Measurements from ENCODE around the gene DIABLO.

DIABLO gene

DNA sequence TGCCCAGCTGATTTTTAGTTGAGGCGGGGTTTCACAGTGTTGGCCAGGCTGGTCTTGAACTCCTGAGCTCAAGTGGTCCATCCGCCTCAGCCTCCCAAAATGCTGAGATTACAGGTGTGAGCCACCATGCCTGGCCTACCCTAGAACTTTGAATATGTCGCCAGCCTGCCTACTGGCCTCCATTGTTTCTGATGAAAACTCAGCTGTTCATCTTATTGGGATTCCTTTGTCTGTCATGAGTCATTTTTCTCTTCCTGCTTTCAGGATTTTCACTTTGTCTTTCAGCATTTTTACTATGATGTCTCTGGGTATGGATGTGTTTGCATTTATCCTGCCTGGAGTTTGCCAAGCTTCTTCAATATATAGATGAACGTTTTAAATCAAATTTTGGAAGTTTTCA lies 30.4 kb downstream of the DIABLO start:
- no peak overlapping the region for H3K4me3 ChIP-seq (ENCODE audit: low read depth, low read length)
- no peak for TF ChIP-seq CTCF (IDR thresholded peaks at IDR 0.05; ENCODE audit: insufficient read depth, low read depth, low read length, missing control alignments)
- DNase-seq (ENCODE audit: low read depth): no peak

DNA sequence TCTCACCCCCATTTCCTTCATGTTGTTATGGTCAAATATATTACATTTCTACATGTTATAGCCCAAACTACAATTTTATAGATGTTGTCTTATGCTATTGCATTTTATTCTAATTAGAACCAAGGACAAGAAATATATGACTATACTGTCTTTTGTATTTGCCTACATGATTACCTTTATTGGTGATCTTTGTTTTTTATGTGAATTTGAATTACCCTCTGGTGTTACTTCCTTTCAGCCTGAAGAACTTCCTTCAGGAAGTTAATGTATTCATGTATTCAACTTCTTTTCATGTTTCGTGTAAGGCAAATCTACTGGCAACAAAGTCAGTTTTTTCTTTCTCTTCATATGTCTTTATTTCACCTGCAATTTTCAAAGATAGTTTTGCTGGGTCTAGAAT lies 31.0 kb downstream of the DIABLO start:
- DNase-seq (ENCODE audit: low read depth): no peak
- no peak for TF ChIP-seq CTCF (IDR thresholded peaks at IDR 0.05; ENCODE audit: insufficient read depth, low read depth, low read length, missing control alignments)
- no peak overlapping the region for H3K4me3 ChIP-seq (ENCODE audit: low read depth, low read length)

DNA sequence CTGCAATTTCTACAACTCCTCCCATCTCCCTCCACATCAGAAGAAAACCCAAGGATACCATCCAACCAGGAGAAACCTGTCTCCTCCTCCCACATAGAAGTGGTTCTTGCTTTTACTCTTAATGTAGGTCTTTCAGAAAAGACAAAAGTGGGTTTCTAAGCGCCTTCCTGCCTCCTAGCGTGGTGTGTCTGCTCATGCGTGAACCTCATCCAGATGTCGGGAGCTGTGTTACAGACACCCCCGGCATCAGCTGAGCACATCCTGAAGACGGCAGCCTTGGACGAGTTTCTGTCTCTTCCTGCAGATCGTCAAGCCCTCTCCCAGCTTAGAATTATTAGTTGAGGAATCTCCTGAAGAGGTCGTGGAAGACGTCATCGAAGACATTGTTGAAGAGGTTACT lies 33.4 kb downstream of the DIABLO start:
- DNase-seq (ENCODE audit: low read depth): no peak
- no peak for TF ChIP-seq CTCF (IDR thresholded peaks at IDR 0.05; ENCODE audit: insufficient read depth, low read depth, low read length, missing control alignments)
- H3K4me3 ChIP-seq (ENCODE audit: low read depth, low read length): no peak overlapping the region

- DNase-seq (ENCODE audit: low read depth): peak; percentile 78
- H3K4me3 ChIP-seq (ENCODE audit: low read depth, low read length): no peak overlapping the region
- TF ChIP-seq CTCF (IDR thresholded peaks at IDR 0.05; ENCODE audit: insufficient read depth, low read depth, low read length, missing control alignments): peak; percentile 91
These were observed 34.8 kb downstream of the DIABLO start for GRCh38 chr12:122190842-122191668.

DNA sequence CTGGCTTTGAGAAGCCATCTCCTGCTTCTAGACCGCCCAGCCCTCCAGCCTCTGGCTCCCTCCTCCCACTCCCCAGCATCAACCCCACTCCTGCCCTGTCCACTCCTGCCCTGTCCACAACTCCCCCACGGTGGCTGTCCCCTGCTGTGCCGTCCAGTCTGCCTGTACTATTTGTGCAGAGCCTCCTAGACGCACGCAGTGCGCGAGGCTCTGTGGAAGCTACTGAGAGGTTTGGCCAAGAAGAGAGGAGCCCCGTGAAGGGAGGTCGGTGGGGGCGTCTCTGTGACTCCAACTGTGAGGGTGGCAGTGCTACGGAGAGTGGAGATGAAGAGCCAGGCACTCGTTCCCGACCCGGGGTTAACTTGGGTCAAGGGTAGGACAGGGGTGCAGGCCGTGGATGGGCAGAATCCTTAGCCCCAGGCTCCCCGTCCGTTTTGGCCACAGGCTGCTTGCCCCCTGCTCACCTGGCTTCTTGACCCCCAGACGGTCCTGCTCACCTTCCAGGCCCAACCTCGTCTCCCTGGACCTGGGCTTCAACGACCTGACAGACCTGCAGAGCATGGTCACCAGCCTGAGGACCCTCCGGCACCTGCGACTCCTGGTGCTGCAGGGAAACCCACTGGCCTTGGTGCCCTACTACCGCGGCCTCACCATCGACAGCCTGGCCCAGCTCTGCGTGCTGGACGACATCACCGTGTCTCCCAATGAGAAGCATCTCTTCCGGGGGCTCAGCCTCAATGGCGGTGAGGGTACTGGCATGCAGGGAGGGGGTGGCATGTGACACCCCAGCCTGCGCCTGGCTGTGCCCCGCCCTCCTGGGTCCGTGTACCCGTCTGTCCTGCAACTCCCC lies 36.0 kb downstream of the DIABLO start:
- TF ChIP-seq CTCF (IDR thresholded peaks at IDR 0.05; ENCODE audit: insufficient read depth, low read depth, low read length, missing control alignments): no peak
- no peak overlapping the region for H3K4me3 ChIP-seq (ENCODE audit: low read depth, low read length)
- DNase-seq (ENCODE audit: low read depth): no peak

DNA sequence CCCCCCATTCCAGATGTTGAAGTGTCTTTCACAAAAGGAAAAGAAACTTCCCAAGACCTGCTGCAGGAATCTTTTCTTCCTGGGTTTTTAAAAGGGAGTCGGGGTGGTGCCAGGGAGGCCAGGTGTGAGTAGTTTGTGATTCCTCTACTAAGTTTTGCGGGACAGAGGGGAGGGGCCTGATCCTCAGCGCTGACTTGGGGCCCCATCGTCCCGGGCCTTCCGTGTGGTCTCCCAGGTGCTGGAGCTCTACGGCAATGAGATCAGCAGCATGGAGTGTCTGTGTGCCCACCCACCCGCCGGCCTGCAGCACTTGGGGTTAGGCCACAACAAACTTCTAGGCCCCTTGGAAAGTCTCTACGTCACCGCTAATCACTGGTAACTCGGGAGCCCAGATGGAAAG lies 38.4 kb downstream of the DIABLO start:
- TF ChIP-seq CTCF (IDR thresholded peaks at IDR 0.05; ENCODE audit: insufficient read depth, low read depth, low read length, missing control alignments): no peak
- DNase-seq (ENCODE audit: low read depth): no peak

More for the DNA sequence above, 38.4 kb downstream of the DIABLO start:
- H3K4me3 ChIP-seq (ENCODE audit: low read depth, low read length): no peak overlapping the region

All from GM12865 (cell line).